WTC11 (cell line): Measurements from ENCODE around the gene FER1L5. TPM values are rescaled to one million over a fixed set of nuclear protein-coding genes. Genes with fewer than 3 reads are reported as not detected.

ENCODE experiments used
- ATAC-seq: fragments of 200-7000 bp; cut with Tn5 transposase; 2 replicates; pipeline ENCODE4 v1.10.0; 2021; ENCODE audit warnings: mild to moderate bottlenecking, moderate library complexity
- CTCF ChIA-PET: fragments of 300-600 bp; sonication (Branson Sonifier 250); formaldehyde crosslinking; loops from one replicate; lab custom pipeline; 2021; ENCODE audit warnings: antibody characterized with exemption; lab: Charles Lee
- POLR2A ChIA-PET: fragments of 350-600 bp; sonication (Branson Sonifier 250); formaldehyde crosslinking; loops from one replicate; lab custom pipeline; 2021; ENCODE audit warnings: antibody characterized with exemption; lab: Charles Lee
- DNase-seq: peaks from one replicate; pipeline ENCODE4 v3.0.0; 2021; ENCODE audit warnings: low spot score
- H3K27ac Mint-ChIP-seq: 2 replicates; pipeline ENCODE4 v1.8.0; 2021; ENCODE audit warnings: mixed read lengths
- H3K27me3 Mint-ChIP-seq: 2 replicates; pipeline ENCODE4 v1.8.0; 2021; ENCODE audit warnings: low read depth, mild to moderate bottlenecking, moderate library complexity, mixed read lengths
- H3K36me3 Mint-ChIP-seq: 2 replicates; pipeline ENCODE4 v1.8.0; 2021; ENCODE audit warnings: mixed read lengths
- H3K4me1 Mint-ChIP-seq: 2 replicates; pipeline ENCODE4 v1.8.0; 2022; ENCODE audit warnings: mixed read lengths
- H3K4me3 Mint-ChIP-seq: 2 replicates; pipeline ENCODE4 v1.8.0; 2021; ENCODE audit warnings: mild to moderate bottlenecking, moderate library complexity, mixed read lengths
- H3K9me3 Mint-ChIP-seq: 2 replicates; pipeline ENCODE4 v1.8.0; 2021; ENCODE audit warnings: mixed read lengths
- ELF4 ChIP-seq: sonication (generic); formaldehyde crosslinking; IDR thresholded peaks from 2 replicates; pipeline ENCODE4 v1.8.1; 2022; ENCODE audit warnings: low read depth, mild to moderate bottlenecking, moderate library complexity, missing genetic modification reagents
- FOXK1 ChIP-seq: sonication (generic); formaldehyde crosslinking; IDR thresholded peaks from 2 replicates; pipeline ENCODE4 v1.8.0; 2022; ENCODE audit warnings: mild to moderate bottlenecking, moderate library complexity, missing genetic modification reagents
- GABPB1 ChIP-seq: sonication (generic); formaldehyde crosslinking; IDR thresholded peaks from 2 replicates; pipeline ENCODE4 v1.8.1; 2023; ENCODE audit warnings: mild to moderate bottlenecking, missing genetic modification reagents
- MXD4 ChIP-seq: fragments of 250-450 bp; sonication (Bioruptor Pico); IDR thresholded peaks from 2 replicates; pipeline ENCODE4 v1.8.0; 2021; ENCODE audit warnings: mild to moderate bottlenecking, moderate library complexity, borderline replicate concordance
- NFATC4 ChIP-seq: fragments of 250-450 bp; sonication (Bioruptor Pico); IDR thresholded peaks from 2 replicates; pipeline ENCODE4 v1.9.0; 2021; ENCODE audit warnings: mild to moderate bottlenecking
- RORB ChIP-seq: fragments of 250-450 bp; sonication (Bioruptor Pico); IDR thresholded peaks from 2 replicates; pipeline ENCODE4 v1.9.0; 2021; ENCODE audit warnings: mild to moderate bottlenecking
- SOX15 ChIP-seq: fragments of 250-450 bp; sonication (Bioruptor Pico); IDR thresholded peaks from 2 replicates; pipeline ENCODE4 v1.9.0; 2021; ENCODE audit warnings: mild to moderate bottlenecking
- SP1 ChIP-seq: sonication (generic); formaldehyde crosslinking; conservative IDR thresholded peaks from 2 replicates; pipeline ENCODE4 v1.8.1; 2022; ENCODE audit warnings: missing genetic modification reagents
- TEAD4 ChIP-seq: sonication (generic); formaldehyde crosslinking; IDR thresholded peaks from 2 replicates; pipeline ENCODE4 v1.8.0; 2022; ENCODE audit warnings: mild to moderate bottlenecking, missing genetic modification reagents
- ZNF671 ChIP-seq: fragments of 250-450 bp; sonication (Bioruptor Pico); IDR thresholded peaks from 2 replicates; pipeline ENCODE4 v1.8.0; 2021; ENCODE audit warnings: mild to moderate bottlenecking
- total RNA-seq: library from RNA; stranded (reverse); gene quantifications from 3 replicates; pipeline ENCODE4 v1.2.3, GENCODE V29; 2021
- TF ChIP-seq, protein P1 (sequence below): sonication (generic); formaldehyde crosslinking; IDR thresholded peaks from 2 replicates; pipeline ENCODE4 v1.8.1; 2023; ENCODE audit warnings: mild to moderate bottlenecking, moderate library complexity, missing genetic modification reagents
- TF ChIP-seq, protein P2 (sequence below): sonication (generic); formaldehyde crosslinking; IDR thresholded peaks from 2 replicates; pipeline ENCODE4 v1.8.1; 2022; ENCODE audit warnings: missing genetic modification reagents, borderline replicate concordance
- TF ChIP-seq, protein P3 (sequence below): fragments of 250-450 bp; sonication (Bioruptor Pico); conservative IDR thresholded peaks from 2 replicates; pipeline ENCODE4 v1.9.0; 2021; ENCODE audit warnings: mild to moderate bottlenecking
- TF ChIP-seq, protein P4 (sequence below): sonication (generic); formaldehyde crosslinking; conservative IDR thresholded peaks from 2 replicates; pipeline ENCODE4 v1.8.1; 2022; ENCODE audit warnings: mild to moderate bottlenecking, missing genetic modification reagents
- TF ChIP-seq, protein P5 (sequence below): fragments of 250-450 bp; sonication (Bioruptor Pico); IDR thresholded peaks from 2 replicates; pipeline ENCODE4 v1.8.0; 2021; ENCODE audit warnings: mild to moderate bottlenecking
- TF ChIP-seq, protein P6 (sequence below): sonication (generic); formaldehyde crosslinking; IDR thresholded peaks from 2 replicates; pipeline ENCODE4 v1.8.1; 2022; ENCODE audit warnings: low read depth, missing genetic modification reagents, borderline replicate concordance
- TF ChIP-seq, protein P7 (sequence below): sonication (generic); formaldehyde crosslinking; IDR thresholded peaks from 2 replicates; pipeline ENCODE4 v1.8.0; 2022; ENCODE audit warnings: mild to moderate bottlenecking, missing genetic modification reagents

Gene FER1L5
- total RNA-seq, 1 experiment from 2014 or later, result 1.4 TPM

DNA sequence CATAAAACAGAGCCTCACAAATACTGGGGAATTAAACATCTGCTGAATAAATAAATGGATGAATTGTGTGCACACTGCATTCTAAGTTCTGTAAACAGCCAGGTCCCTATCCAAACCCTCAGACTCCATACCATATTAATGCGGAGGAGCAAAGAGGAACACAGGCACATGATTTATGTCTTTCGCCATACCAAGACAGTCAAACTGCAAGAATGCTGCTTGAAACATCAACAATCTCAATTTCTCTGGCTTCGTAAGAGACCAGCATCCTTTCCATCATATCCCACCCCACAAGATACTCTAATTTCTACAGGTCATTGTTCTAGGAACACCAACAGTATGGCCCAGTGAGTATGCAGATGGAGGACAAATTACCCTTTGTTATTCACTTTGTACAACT lies 19.4 kb upstream of the FER1L5 start:
- TF ChIP-seq, protein P1, sequence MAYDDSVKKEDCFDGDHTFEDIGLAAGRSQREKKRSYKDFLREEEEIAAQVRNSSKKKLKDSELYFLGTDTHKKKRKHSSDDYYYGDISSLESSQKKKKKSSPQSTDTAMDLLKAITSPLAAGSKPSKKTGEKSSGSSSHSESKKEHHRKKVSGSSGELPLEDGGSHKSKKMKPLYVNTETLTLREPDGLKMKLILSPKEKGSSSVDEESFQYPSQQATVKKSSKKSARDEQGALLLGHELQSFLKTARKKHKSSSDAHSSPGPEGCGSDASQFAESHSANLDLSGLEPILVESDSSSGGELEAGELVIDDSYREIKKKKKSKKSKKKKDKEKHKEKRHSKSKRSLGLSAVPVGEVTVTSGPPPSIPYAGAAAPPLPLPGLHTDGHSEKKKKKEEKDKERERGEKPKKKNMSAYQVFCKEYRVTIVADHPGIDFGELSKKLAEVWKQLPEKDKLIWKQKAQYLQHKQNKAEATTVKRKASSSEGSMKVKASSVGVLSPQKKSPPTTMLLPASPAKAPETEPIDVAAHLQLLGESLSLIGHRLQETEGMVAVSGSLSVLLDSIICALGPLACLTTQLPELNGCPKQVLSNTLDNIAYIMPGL (CRISPR knock-in tag), result no peak
- TF ChIP-seq GABPB1 (CRISPR knock-in tag), result no peak
- no peak for TF ChIP-seq TEAD4
- TF ChIP-seq, protein P2, sequence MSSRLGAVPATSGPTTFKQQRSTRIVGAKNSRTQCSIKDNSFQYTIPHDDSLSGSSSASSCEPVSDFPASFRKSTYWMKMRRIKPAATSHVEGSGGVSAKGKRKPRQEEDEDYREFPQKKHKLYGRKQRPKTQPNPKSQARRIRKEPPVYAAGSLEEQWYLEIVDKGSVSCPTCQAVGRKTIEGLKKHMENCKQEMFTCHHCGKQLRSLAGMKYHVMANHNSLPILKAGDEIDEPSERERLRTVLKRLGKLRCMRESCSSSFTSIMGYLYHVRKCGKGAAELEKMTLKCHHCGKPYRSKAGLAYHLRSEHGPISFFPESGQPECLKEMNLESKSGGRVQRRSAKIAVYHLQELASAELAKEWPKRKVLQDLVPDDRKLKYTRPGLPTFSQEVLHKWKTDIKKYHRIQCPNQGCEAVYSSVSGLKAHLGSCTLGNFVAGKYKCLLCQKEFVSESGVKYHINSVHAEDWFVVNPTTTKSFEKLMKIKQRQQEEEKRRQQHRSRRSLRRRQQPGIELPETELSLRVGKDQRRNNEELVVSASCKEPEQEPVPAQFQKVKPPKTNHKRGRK (CRISPR knock-in tag), result no peak
- no peak for TF ChIP-seq SOX15 (CRISPR knock-in tag)
- no peak for TF ChIP-seq ELF4 (CRISPR knock-in tag)
- TF ChIP-seq, protein P3, sequence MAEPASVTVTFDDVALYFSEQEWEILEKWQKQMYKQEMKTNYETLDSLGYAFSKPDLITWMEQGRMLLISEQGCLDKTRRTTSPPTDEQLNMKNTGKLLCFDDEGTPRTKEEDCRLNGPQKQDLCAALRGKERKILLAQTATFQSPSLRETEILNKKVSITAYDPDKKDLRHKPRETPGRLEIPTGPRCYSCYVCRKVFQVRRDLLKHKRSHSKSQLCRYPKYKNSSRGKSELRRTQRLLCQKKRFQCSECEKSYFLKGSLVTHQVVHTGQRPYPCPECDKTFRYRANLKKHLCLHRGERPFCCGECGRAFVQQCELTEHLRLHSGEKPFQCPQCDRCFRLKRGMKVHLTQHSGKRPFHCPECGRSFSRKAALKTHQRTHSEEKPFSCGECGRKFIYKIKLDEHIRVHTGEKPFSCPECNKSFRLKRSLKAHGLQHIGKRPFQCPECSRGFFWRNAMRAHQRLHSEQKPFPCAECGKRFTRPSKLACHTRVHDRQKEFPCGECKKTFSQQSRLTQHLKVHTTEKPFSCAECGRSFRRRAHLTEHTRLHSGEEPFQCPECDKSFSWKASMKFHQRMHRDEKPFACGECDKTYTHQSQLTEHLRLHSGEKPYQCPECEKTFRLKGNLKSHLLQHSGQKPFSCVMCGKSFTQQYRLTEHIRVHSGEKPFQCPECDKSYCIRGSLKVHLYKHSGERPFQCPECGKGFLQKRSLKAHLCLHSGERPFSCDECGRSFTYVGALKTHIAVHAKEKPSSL (CRISPR knock-in tag), result no peak
- TF ChIP-seq, protein P4, sequence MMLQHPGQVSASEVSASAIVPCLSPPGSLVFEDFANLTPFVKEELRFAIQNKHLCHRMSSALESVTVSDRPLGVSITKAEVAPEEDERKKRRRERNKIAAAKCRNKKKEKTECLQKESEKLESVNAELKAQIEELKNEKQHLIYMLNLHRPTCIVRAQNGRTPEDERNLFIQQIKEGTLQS (CRISPR knock-in tag), result no peak
- TF ChIP-seq, protein P5, sequence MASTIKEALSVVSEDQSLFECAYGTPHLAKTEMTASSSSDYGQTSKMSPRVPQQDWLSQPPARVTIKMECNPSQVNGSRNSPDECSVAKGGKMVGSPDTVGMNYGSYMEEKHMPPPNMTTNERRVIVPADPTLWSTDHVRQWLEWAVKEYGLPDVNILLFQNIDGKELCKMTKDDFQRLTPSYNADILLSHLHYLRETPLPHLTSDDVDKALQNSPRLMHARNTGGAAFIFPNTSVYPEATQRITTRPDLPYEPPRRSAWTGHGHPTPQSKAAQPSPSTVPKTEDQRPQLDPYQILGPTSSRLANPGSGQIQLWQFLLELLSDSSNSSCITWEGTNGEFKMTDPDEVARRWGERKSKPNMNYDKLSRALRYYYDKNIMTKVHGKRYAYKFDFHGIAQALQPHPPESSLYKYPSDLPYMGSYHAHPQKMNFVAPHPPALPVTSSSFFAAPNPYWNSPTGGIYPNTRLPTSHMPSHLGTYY (CRISPR knock-in tag), result no peak
- TF ChIP-seq FOXK1 (CRISPR knock-in tag), result no peak
- TF ChIP-seq MXD4 (CRISPR knock-in tag), result no peak
- no peak for TF ChIP-seq NFATC4
- TF ChIP-seq, protein P6, sequence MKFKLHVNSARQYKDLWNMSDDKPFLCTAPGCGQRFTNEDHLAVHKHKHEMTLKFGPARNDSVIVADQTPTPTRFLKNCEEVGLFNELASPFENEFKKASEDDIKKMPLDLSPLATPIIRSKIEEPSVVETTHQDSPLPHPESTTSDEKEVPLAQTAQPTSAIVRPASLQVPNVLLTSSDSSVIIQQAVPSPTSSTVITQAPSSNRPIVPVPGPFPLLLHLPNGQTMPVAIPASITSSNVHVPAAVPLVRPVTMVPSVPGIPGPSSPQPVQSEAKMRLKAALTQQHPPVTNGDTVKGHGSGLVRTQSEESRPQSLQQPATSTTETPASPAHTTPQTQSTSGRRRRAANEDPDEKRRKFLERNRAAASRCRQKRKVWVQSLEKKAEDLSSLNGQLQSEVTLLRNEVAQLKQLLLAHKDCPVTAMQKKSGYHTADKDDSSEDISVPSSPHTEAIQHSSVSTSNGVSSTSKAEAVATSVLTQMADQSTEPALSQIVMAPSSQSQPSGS (CRISPR knock-in tag), result no peak
- no peak for TF ChIP-seq ZNF671 (CRISPR knock-in tag)
- TF ChIP-seq, protein P7, sequence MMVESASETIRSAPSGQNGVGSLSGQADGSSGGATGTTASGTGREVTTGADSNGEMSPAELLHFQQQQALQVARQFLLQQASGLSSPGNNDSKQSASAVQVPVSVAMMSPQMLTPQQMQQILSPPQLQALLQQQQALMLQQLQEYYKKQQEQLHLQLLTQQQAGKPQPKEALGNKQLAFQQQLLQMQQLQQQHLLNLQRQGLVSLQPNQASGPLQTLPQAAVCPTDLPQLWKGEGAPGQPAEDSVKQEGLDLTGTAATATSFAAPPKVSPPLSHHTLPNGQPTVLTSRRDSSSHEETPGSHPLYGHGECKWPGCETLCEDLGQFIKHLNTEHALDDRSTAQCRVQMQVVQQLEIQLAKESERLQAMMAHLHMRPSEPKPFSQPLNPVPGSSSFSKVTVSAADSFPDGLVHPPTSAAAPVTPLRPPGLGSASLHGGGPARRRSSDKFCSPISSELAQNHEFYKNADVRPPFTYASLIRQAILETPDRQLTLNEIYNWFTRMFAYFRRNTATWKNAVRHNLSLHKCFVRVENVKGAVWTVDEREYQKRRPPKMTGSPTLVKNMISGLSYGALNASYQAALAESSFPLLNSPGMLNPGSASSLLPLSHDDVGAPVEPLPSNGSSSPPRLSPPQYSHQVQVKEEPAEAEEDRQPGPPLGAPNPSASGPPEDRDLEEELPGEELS, result no peak
- TF ChIP-seq SP1 (CRISPR knock-in tag), result no peak
- TF ChIP-seq RORB (CRISPR knock-in tag), result no peak
- DNase-seq (no peak), ATAC-seq (no peak)
- POLR2A ChIA-PET, result no interaction called here
- peaks cover 21% of the 10 kb centered on the region for H3K36me3 Mint-ChIP-seq
- H3K27me3 Mint-ChIP-seq, result no peaks in the 10 kb centered on the region
- H3K4me1 Mint-ChIP-seq, result no peaks in the 10 kb centered on the region
- no peak overlapping the region for H3K27ac Mint-ChIP-seq
- no peaks in the 10 kb centered on the region for H3K9me3 Mint-ChIP-seq
- no peak overlapping the region for H3K4me3 Mint-ChIP-seq
- CTCF ChIA-PET, result interaction anchor here (0.8 to 0.9 kb wide), 2 partner anchors 14 to 73 kb away, joined by 3 read pairs; no protein-coding TSS in a partner anchor
